ENCODE data around the gene RPS21. TPM values are rescaled to one million over a fixed set of nuclear protein-coding genes. Genes with fewer than 3 reads are reported as not detected.
A peak's percentile ranks its signal among the peaks of the same experiment; 100 is the strongest.

The RPS21 gene
- total RNA-seq, 1 experiment from 2014 or later = 4,496 TPM

- no peaks in the 10 kb centered on the region for H3K9me3 Mint-ChIP-seq (ENCODE audit: unreplicated experiment)
- TF ChIP-seq CTCF (IDR thresholded peaks at IDR 0.05; ENCODE audit: insufficient read depth in 1 of 2, low read depth in 1 of 2, low read length in 1 of 2, severe bottlenecking in 1 of 2, unreplicated experiment in 1 of 2) = no peak
- BruUV-seq (replicated peaks) = no TSS peak
Observed at GRCh38 chr20:62387933-62388635, 1.2 kb downstream of the RPS21 start.

GRCh38 chr20:62388839-62389600, 2.1 kb downstream of the RPS21 start:
- H3K36me3 ChIP-seq (ENCODE audit: control insufficient read depth, insufficient read depth, low read length) = peaks cover 16% of the 10 kb centered on the region
- H3K4me3 ChIP-seq (ENCODE audit: low read depth, low read length) = no peak overlapping the region
- Mint-ChIP-seq H3K36me3 (ENCODE audit: insufficient read depth, unreplicated experiment) (peaks cover 82% of the 10 kb centered on the region), H3K27ac (ENCODE audit: unreplicated experiment) (peak overlapping the region; percentile 95), H3K4me1 (ENCODE audit: low read depth, unreplicated experiment) (peaks cover 28% of the 10 kb centered on the region), H3K9me3 (ENCODE audit: unreplicated experiment) (no peaks in the 10 kb centered on the region), H3K4me3 (ENCODE audit: unreplicated experiment) (peak overlapping the region; percentile 99), H3K27me3 (ENCODE audit: insufficient read depth, unreplicated experiment) (no peaks in the 10 kb centered on the region)
- intact Hi-C loops (cut with micrococcal nuclease; ENCODE audit: unreplicated experiment) = no loop called here
- DNase-seq = no peak
- H3K27me3 ChIP-seq (replicated peaks; ENCODE audit: control insufficient read depth, insufficient read depth, low read length) = no peaks in the 10 kb centered on the region
- TF ChIP-seq CTCF (IDR thresholded peaks at IDR 0.05; ENCODE audit: insufficient read depth in 1 of 2, low read depth in 1 of 2, low read length in 1 of 2, severe bottlenecking in 1 of 2, unreplicated experiment in 1 of 2) = peak in 1 of 2 experiments; percentile 2
- ChIA-PET POLR2A (interaction anchor here (3.0 kb wide), 1 partner anchor 22 kb away, joined by 43 read pairs; the partner anchor contains the start of gene LAMA5), CTCF (interaction anchor here (0.6 to 1.3 kb wide), 4 partner anchors 11 to 228 kb away, joined by 3 to 4 read pairs (median 4); no protein-coding TSS in a partner anchor)
- BruUV-seq (replicated peaks) = no TSS peak
- peaks cover 13% of the 10 kb centered on the region for H3K4me1 ChIP-seq
- no peaks in the 10 kb centered on the region for H3K9me3 ChIP-seq

More at GRCh38 chr20:62387933-62388635, 1.2 kb downstream of the RPS21 start:
- ChIA-PET POLR2A (interaction anchor here (0.9 to 3.0 kb wide), 2 partner anchors 21 to 32 kb away, joined by 3 to 43 read pairs; partner anchors contain the start of gene LAMA5), CTCF (interaction anchor here (1.0 to 1.3 kb wide), 2 partner anchors 17 to 228 kb away, joined by 4 read pairs; no protein-coding TSS in a partner anchor)
- H3K4me1 Mint-ChIP-seq (ENCODE audit: low read depth, unreplicated experiment) = peaks cover 28% of the 10 kb centered on the region
- intact Hi-C loops (cut with micrococcal nuclease; ENCODE audit: unreplicated experiment) = loop anchor here (1.0 kb wide), 1 partner anchor 17 kb away; no protein-coding TSS in a partner anchor
- H3K36me3 Mint-ChIP-seq (ENCODE audit: insufficient read depth, unreplicated experiment) = peaks cover 78% of the 10 kb centered on the region
- Histone ChIP-seq H3K27me3 (replicated peaks; ENCODE audit: control insufficient read depth, insufficient read depth, low read length) (no peaks in the 10 kb centered on the region), H3K9me3 (no peaks in the 10 kb centered on the region), H3K4me1 (peaks cover 13% of the 10 kb centered on the region), H3K36me3 (ENCODE audit: control insufficient read depth, insufficient read depth, low read length) (peaks cover 16% of the 10 kb centered on the region), H3K4me3 (ENCODE audit: low read depth, low read length) (peak overlapping the region; percentile 68)
- H3K27ac Mint-ChIP-seq (ENCODE audit: unreplicated experiment) = peak overlapping the region; percentile 95
- H3K27me3 Mint-ChIP-seq (ENCODE audit: insufficient read depth, unreplicated experiment) = no peaks in the 10 kb centered on the region
- no peak for DNase-seq
- H3K4me3 Mint-ChIP-seq (ENCODE audit: unreplicated experiment) = peak overlapping the region; percentile 99

GRCh38 chr20:62389601-62390087, 2.7 kb downstream of the RPS21 start:
- Mint-ChIP-seq H3K27ac (ENCODE audit: unreplicated experiment) (peak overlapping the region; percentile 95), H3K36me3 (ENCODE audit: insufficient read depth, unreplicated experiment) (peaks cover 82% of the 10 kb centered on the region), H3K4me1 (ENCODE audit: low read depth, unreplicated experiment) (peaks cover 28% of the 10 kb centered on the region), H3K4me3 (ENCODE audit: unreplicated experiment) (peak overlapping the region; percentile 99), H3K27me3 (ENCODE audit: insufficient read depth, unreplicated experiment) (no peaks in the 10 kb centered on the region), H3K9me3 (ENCODE audit: unreplicated experiment) (no peaks in the 10 kb centered on the region)
- peaks cover 16% of the 10 kb centered on the region for H3K36me3 ChIP-seq (ENCODE audit: control insufficient read depth, insufficient read depth, low read length)
- peaks cover 13% of the 10 kb centered on the region for H3K4me1 ChIP-seq
- H3K27me3 ChIP-seq (replicated peaks; ENCODE audit: control insufficient read depth, insufficient read depth, low read length) = no peaks in the 10 kb centered on the region
- DNase-seq = no peak
- H3K4me3 ChIP-seq (ENCODE audit: low read depth, low read length) = no peak overlapping the region
- no peaks in the 10 kb centered on the region for H3K9me3 ChIP-seq
- no TSS peak for BruUV-seq (replicated peaks)
- ChIA-PET CTCF (interaction anchor here (1.0 to 1.3 kb wide), 2 partner anchors 21 to 227 kb away, joined by 3 to 4 read pairs; no protein-coding TSS in a partner anchor), POLR2A (interaction anchor here (0.6 to 0.7 kb wide), 2 partner anchors 87 to 353 kb away, joined by 3 to 6 read pairs; no protein-coding TSS in a partner anchor)
- intact Hi-C loops (cut with micrococcal nuclease; ENCODE audit: unreplicated experiment) = no loop called here
- no peak for TF ChIP-seq CTCF (IDR thresholded peaks at IDR 0.05; ENCODE audit: insufficient read depth in 1 of 2, low read depth in 1 of 2, low read length in 1 of 2, severe bottlenecking in 1 of 2, unreplicated experiment in 1 of 2)

Measured in Caco-2 (cell line).